ENCODE measurements around the gene GALM. TPM values are rescaled to one million over a fixed set of nuclear protein-coding genes. Genes with fewer than 3 reads are reported as not detected.

Gene GALM
- total and polyA plus RNA-seq, 2 of the 13 experiments (the other 11 are each of a cell fraction or from before 2014, with no cell fraction given), result 65.5 to 90.0 TPM

- TF ChIP-seq NR2F6 (IDR thresholded peaks at IDR 0.05), result peak; percentile 53
- TF ChIP-seq NR2F6 (CRISPR knock-in tag; IDR thresholded peaks at IDR 0.05), result peak; percentile 29; the same call in 1 of the 2 replicates
- 0 out of 2 replicates have a peak, but pooled peaks have one; percentile 3 for TF ChIP-seq STAG1 (CRISPR knock-in tag; IDR thresholded peaks at IDR 0.05)
- TF ChIP-seq PAXIP1 (CRISPR knock-in tag; conservative IDR thresholded peaks at IDR 0.05), result peak; percentile 66
- TF ChIP-seq ZNF446 (CRISPR knock-in tag; IDR thresholded peaks at IDR 0.05), result 0 out of 2 replicates have a peak, but pooled peaks have one; percentile 32
- TF ChIP-seq ATF1 (CRISPR knock-in tag; IDR thresholded peaks at IDR 0.05), result 0 out of 2 replicates have a peak, but pooled peaks have one; percentile 21
- 0 out of 2 replicates have a peak, but pooled peaks have one; percentile 30 for TF ChIP-seq ZGPAT (CRISPR knock-in tag; IDR thresholded peaks at IDR 0.05)
- TF ChIP-seq ZFP41 (CRISPR knock-in tag; IDR thresholded peaks at IDR 0.05; ENCODE audit: borderline replicate concordance), result no peak
- no peak for TF ChIP-seq MEF2D (CRISPR knock-in tag; IDR thresholded peaks at IDR 0.05)
- TF ChIP-seq HNF4G (IDR thresholded peaks at IDR 0.05; ENCODE audit: borderline replicate concordance, low read depth, low read length), result no peak
- TF ChIP-seq HNF4G (CRISPR knock-in tag; IDR thresholded peaks at IDR 0.05; ENCODE audit: borderline replicate concordance, low read depth), result 0 out of 2 replicates have a peak, but pooled peaks have one; percentile 37
- peak; percentile 53 for TF ChIP-seq NR2C2 (CRISPR knock-in tag; IDR thresholded peaks at IDR 0.05; ENCODE audit: borderline replicate concordance)
- TF ChIP-seq ZNF432 (CRISPR knock-in tag; IDR thresholded peaks at IDR 0.05; ENCODE audit: borderline replicate concordance), result no peak
- 0 out of 2 replicates have a peak, but pooled peaks have one; percentile 4 for TF ChIP-seq MAX (IDR thresholded peaks at IDR 0.05)
- 0 out of 2 replicates have a peak, but pooled peaks have one; percentile 19 for TF ChIP-seq SIX1 (CRISPR knock-in tag; IDR thresholded peaks at IDR 0.05; ENCODE audit: borderline replicate concordance)
- TF ChIP-seq ZNF644 (CRISPR knock-in tag; IDR thresholded peaks at IDR 0.05; ENCODE audit: low read depth), result peak; percentile 72; the same call in 1 of the 2 replicates
- TF ChIP-seq ZBTB38 (CRISPR knock-in tag; IDR thresholded peaks at IDR 0.05), result no peak
- TF ChIP-seq FOXP4 (CRISPR knock-in tag; IDR thresholded peaks at IDR 0.05), result 0 out of 2 replicates have a peak, but pooled peaks have one; percentile 32
- TF ChIP-seq ZBTB25 (CRISPR knock-in tag; IDR thresholded peaks at IDR 0.05), result no peak
- TF ChIP-seq TEAD2 (CRISPR knock-in tag; IDR thresholded peaks at IDR 0.05), result no peak
- TF ChIP-seq TEF (CRISPR knock-in tag; IDR thresholded peaks at IDR 0.05), result no peak
- TF ChIP-seq HHEX (CRISPR knock-in tag; IDR thresholded peaks at IDR 0.05), result peak; percentile 50; the same call in 1 of the 2 replicates
Observed at GRCh38 chr2:38733300-38733971, 67.5 kb downstream of the GALM start (continued).

All from HepG2 (cell line).